NOMO-1 (cell line): ENCODE data around the gene GLIS1.

Source experiments
- DNase-seq, 2 experiments: peaks; one replicate each; lab custom pipeline; 2025; ENCODE audit not compliant: unreplicated experiment in 2 of 2; lab: John Stamatoyannopoulos, UW

GLIS1 gene

GRCh38 chr1:53584777-53585107 is 154.2 kb downstream of the GLIS1 start:
- no peak for DNase-seq

- DNase-seq = no peak
Measured at GRCh38 chr1:53583868-53584776, 154.8 kb downstream of the GLIS1 start.

DNA sequence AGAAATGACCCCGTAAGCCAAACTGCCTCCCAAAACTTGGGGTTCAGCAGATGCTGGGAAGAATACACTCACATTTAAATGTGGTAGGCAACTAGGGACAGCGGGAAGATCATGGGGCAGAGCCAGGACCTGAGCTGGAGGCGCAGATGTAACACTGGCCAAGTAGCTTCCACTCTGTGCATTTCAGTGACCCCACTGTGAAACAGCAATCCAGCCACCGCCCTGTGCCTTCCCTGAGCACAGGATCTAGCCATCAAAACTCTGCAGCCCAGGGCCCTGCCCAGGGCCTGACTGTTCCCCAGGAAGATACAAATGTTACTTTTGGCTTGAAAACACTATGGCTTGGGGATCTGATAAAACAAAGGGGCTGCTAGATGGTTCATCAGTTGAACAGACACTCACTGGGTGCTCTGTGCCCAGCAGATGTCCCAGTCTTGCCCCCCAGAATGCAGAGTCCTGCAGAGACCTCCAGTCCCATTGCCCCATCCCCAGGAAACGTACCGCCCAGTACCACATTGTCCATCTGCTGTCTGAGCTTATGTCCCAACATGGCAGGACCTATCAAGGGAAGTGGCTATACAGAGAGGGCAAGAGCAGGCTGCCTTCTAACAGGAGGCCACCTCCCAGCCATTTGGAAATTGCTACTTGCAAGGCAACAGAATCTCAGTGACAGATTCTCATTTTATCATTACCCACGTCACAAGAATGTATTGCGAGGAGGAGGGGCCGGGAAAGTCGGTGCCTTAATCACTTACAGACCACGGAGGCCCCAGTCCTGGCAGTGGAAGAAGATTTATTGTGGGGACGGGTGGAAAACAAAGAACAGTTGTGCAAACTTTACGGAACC is 155.7 kb downstream of the GLIS1 start:
- no peak for DNase-seq

DNA sequence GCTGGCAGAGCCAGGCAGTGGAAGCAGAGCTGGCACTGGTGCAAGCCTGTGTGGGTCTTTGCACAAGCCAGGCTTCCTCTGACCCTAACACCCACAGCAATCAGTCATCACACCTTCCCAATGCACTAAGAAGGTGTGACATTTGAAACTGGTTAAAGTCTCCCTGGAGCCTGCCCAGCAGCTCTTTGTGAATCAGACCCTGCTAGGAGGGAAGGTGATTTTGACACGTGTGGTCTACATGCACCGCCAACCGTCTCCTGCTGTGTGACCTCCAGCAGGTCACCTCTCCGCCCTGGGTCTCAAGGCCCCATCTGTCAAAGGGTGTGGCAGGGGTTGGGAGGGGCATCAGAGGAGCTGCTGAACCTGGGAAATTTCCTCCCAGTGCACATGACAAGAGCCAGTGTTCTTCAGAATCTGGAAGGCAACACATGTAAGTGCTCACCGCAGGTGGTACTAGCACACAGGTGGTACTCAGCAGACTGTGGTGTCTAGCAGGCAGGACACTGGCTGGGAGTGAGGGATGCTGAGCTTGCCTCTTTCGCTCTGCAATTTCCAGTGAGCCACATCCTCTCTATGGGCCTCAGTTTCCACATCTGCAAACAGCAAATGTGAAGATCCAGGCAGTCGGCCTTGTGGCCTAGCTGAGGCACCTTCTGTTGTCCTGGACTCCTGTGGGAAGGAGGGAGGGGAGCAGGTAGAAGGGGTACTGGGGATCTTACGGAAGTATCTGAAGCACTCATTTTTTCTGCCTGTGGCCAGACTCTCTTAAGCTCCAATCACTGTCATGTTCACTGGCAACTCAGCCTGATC is 156.5 kb downstream of the GLIS1 start:
- no peak for DNase-seq

- no peak for DNase-seq
Measured at GRCh38 chr1:53581476-53581875, 157.5 kb downstream of the GLIS1 start.

DNA sequence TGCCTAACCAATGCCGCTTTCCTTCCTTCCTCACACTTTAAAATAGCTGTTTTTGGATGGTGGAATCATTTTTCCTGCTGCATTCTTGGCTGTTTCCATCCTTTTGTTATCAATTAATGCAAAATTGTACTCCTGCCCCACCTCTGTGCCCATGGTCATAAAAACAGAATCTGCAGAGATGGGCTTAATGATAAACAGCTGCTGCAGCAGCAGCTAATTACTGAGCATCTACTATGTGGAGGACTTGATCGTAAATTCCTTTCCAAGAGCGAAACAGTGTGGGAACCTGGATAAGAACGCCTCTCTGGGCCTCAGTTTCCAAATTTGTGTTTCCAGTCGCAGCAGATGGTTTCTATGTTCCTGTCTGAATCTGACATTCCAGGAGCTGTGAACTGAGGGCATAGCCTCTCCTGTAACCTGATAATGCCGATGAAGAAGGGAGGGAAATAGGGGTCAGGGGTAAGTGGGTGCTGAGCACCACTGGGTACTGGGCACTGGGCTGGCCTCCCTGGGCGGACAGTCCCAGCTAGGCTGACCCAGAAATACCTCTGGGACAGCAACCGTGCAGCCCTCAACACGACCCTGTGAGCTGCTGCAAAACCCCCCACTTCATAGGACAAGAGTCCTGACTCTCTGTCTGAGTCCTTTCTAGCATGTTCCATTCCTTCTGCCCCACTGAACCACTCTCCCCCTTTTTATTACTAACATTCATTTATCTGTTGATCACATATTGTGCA is 158.1 kb downstream of the GLIS1 start:
- DNase-seq = no peak

- DNase-seq = no peak
Measured at GRCh38 chr1:53580009-53580400, 159.0 kb downstream of the GLIS1 start.

- DNase-seq = no peak
Measured at GRCh38 chr1:53579221-53580008, 159.5 kb downstream of the GLIS1 start.

GRCh38 chr1:53578358-53578757 is 160.6 kb downstream of the GLIS1 start:
- no peak for DNase-seq

GRCh38 chr1:53577761-53578100 is 161.2 kb downstream of the GLIS1 start:
- no peak for DNase-seq

GRCh38 chr1:53576866-53577760 is 161.9 kb downstream of the GLIS1 start:
- DNase-seq = no peak

DNA sequence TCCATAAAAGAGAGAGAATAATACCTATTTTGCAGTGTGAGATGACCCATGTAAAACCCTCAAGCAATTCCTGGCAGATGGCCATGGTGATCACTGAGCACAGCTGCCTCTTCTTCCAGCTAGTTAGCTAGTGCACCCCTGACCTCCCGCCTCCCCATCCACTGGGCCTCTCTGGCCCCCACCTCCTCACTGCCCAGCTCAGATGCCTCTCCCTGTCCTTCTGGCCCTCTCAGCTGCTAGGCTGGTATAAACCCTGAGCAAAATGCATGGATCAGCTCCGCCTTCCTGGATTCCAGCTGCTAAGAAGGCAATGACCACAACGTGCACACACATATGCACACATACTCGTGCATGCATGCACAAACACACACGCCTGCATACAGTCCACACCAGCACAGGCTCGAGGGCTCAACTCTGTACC is 162.6 kb downstream of the GLIS1 start:
- no peak for DNase-seq

DNA sequence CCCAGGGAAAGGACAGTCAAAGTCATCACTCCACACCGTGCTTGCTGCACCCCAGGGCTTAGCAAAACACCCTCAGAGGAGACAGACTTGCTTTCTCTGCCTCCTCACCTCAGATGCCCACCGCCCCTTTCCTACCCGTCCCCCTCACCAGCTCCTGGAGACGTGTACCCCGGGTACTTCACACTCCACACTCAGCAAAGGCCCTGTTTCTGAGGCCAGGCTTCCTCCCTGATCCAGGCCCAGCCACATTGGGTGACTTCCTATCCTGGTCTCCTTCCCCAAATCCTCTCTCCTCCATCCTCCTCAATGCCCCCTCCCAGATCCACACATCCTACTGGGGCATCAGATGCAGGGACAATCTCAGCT is 163.0 kb downstream of the GLIS1 start:
- DNase-seq = no peak

GRCh38 chr1:53575141-53575954 is 163.6 kb downstream of the GLIS1 start:
- no peak for DNase-seq

DNA sequence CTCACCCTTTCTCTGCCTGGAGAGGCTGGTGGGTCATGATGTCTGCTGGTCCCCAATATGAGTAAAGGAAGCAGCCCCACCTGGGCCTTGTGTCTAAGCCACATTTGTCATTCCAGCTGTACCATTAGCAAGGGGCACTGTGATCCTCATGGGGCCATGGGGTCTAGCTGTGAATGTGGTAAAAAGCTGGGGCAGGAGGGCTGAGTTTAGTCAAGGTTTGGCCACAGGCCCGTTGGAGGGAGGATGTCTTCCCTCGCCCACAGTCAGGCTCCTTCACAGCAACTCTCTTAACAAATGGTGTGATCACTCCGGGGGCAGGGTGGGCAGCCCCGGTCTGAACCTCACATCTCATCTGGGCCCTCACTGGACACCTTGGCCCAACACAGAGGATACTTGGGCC is 164.3 kb downstream of the GLIS1 start:
- DNase-seq = no peak

GRCh38 chr1:53573931-53574330 is 165.0 kb downstream of the GLIS1 start:
- DNase-seq = no peak

- no peak for DNase-seq
Measured at GRCh38 chr1:53573522-53573921, 165.4 kb downstream of the GLIS1 start.

DNA sequence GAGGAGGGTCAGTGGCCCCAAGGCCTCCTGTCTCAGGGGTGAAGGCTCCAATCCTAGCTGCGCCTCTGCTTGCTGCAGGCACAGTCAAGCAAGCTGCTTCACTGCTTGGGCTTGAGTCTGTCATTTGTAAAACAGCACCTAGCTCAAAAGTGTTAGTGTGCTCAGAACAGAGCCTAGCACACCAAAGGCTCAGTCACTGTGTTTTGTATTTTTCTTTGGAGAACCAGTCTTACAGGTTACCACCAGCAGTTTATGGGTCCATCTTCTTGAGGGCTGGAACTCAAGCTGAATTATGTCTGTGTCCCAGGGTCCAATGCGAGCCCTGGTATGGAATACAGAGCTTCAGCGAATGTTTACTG is 166.2 kb downstream of the GLIS1 start:
- DNase-seq = no peak
